ENCODE results near the gene PPP2R1B.

- TF ChIP-seq MAX (IDR thresholded peaks at IDR 0.05) = no peak
- no peak for TF ChIP-seq EP300 (IDR thresholded peaks at IDR 0.05; ENCODE audit: borderline replicate concordance)
- TF ChIP-seq REST (IDR thresholded peaks at IDR 0.05; ENCODE audit: low read depth) = no peak
- TF ChIP-seq TAF1 (IDR thresholded peaks at IDR 0.05; ENCODE audit: low read depth) = no peak
- no peak for TF ChIP-seq EGR1 (IDR thresholded peaks at IDR 0.05)
- TF ChIP-seq CREB1 (IDR thresholded peaks at IDR 0.05; ENCODE audit: low read depth) = no peak
- TF ChIP-seq TCF12 (IDR thresholded peaks at IDR 0.05; ENCODE audit: low read depth) = no peak
- no peak for TF ChIP-seq RAD21 (IDR thresholded peaks at IDR 0.05; ENCODE audit: low read depth)
- TF ChIP-seq, protein P1, sequence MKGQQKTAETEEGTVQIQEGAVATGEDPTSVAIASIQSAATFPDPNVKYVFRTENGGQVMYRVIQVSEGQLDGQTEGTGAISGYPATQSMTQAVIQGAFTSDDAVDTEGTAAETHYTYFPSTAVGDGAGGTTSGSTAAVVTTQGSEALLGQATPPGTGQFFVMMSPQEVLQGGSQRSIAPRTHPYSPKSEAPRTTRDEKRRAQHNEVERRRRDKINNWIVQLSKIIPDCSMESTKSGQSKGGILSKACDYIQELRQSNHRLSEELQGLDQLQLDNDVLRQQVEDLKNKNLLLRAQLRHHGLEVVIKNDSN (IDR thresholded peaks at IDR 0.05) = no peak
- no peak for TF ChIP-seq ZBTB7A (IDR thresholded peaks at IDR 0.05; ENCODE audit: low read depth)
- no peak for TF ChIP-seq TEAD4 (IDR thresholded peaks at IDR 0.05)
- TF ChIP-seq YY1 (IDR thresholded peaks at IDR 0.05; ENCODE audit: low read depth) = no peak
- TF ChIP-seq NFIC (IDR thresholded peaks at IDR 0.05) = no peak
- no peak for TF ChIP-seq CEBPB (IDR thresholded peaks at IDR 0.05)
These were observed 47.9 kb upstream of the PPP2R1B start for GRCh38 chr11:111814106-111814505.
